ENCODE results near the gene SST. TPM values are rescaled to one million over a fixed set of nuclear protein-coding genes. Genes with fewer than 3 reads are reported as not detected.

SST gene
- total RNA-seq, 1 donor from 2014 or later = not detected

DNA sequence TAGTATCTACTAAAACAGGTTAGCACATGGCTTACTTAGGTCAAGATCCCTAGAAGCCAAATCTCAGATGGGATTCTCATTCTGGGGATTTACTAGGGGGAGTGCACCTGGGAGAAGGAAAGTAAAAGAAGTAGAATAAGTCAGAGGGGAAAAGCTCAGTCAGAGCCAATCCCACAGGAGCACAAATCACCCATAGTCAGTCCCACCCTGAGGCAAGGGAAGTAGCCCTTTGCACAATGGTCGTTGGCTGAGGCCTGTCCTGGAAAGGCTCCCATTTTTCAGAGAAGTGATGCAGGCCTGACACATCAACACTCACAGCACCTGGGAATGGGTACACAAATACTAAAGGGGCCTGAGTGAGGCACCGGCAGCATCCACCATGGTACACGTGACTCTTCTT is 39.8 kb downstream of the SST start:
- DNase-seq (ENCODE audit: low read depth in 2 of 2) = no peak

DNA sequence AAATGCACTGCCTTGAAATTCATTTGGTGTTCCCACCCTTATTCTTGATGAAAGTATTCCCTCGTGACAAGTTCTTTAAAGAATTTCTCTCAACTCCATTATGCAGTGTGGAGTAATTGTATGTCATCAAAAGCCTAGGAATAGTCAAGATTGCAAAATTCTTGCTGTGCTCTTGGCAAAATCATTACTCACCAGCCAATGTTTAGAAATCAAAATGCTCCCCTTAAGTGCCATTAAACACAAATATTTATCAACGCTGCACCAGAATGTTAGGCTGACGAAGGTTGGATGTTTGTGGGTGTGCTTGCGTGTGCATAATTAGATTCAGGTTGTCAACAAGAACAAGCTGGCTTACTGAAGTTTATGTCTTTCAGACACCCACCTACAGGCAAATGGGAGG is 40.5 kb downstream of the SST start:
- DNase-seq (ENCODE audit: low read depth in 2 of 2) = no peak

DNA sequence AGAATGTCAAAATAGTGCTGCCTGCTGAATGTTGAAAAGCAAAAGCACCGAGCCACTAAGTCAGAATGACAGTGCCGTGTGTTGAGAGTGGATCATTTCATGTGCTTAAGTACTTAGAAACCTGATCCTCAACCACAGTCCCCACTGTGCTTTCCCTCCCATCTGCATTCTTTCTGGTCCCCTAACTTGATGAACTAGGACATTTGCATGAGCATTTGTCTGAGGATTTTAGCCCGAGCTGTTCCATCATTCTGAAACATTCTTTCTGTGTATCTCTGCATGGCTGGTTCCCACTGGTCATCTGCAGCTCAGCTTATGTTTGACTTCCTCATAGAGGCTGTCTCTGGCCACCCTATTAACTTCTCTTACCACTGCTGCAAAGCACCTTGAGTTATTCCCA is 42.0 kb downstream of the SST start:
- no peak for DNase-seq (ENCODE audit: low read depth in 2 of 2)

DNA sequence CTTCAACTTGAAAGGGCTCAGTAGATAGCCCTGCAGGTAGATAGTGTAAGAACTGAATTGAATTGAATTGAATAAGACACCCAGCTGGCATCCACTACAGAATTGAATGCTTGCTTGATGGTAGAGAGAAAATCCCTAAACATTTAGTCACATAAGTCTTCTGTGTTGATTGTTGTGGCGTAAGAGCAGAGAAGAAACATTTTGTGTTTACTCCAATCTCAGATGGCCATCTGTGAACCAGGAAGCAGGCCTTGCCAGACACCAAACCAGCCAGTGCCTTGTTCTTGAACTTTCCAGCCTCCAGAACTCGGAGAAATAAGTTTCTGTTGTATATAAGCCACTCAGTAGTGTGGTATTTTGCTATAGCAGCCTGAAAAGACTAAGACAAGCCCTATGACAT is 43.6 kb downstream of the SST start:
- DNase-seq (ENCODE audit: low read depth in 2 of 2) = no peak

DNA sequence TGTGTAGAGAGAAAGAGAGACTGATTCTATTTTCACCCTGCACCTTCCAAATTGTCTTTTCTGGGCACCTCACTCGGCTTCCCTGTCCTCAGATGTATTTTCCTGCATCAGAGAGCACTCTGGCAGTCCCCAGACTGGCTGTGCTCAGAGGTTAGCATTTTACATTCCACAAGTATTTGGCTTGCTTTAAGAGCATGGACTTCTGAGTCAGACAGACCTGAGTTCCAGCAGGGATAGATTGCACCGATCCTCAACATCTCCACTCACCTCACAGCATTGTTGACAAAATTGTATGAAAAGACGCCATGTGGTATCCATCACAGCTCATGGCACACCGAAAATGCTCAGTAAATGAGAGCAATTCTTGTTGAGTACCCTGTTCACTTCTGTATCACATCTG is 45.6 kb downstream of the SST start:
- DNase-seq (ENCODE audit: low read depth in 2 of 2) = no peak

DNA sequence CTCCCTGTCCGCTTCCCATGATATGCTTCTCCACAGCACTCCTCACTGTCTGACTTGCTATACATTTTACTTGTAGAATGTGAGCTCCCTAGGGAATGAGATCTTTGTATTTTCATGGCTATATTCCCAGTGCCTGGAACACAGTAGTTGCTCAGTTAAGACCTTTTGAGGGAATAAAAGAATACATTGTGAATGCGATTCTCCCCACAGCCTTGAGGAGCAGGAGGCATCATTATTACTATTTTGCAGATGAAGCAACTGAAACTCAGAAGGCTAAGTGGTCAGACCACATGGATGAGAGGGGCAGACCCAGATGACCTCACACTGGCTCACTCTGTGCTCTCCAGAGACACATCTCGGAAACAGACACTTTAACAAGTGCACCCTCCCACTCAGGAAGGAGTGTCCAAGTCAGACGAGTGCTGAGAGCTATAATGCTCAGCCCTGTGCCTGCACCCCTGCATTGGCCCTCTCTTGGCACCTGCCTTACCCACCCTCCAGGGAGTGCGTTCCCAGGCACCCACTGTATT is 46.8 kb downstream of the SST start:
- no peak for DNase-seq (ENCODE audit: low read depth in 2 of 2)

DNA sequence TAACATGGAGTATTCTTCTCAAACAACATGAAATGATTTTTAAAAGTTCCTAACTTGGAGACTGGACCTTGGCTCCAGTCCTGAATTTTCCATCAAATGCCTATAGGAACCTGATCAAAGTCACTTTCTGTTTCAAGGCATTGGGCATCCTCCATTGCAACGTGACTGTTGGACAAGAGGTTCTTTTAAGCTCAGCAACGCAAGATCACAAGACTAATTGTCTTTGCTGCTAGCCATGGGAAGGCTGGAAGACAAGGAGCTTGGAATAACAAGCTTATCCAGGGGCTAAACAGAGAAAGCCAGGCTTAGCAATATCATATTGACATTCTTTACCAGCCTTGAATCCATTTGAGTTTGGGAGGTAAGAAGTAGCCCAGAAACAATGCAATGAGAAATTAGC is 48.3 kb downstream of the SST start:
- no peak for DNase-seq (ENCODE audit: low read depth in 2 of 2)

DNA sequence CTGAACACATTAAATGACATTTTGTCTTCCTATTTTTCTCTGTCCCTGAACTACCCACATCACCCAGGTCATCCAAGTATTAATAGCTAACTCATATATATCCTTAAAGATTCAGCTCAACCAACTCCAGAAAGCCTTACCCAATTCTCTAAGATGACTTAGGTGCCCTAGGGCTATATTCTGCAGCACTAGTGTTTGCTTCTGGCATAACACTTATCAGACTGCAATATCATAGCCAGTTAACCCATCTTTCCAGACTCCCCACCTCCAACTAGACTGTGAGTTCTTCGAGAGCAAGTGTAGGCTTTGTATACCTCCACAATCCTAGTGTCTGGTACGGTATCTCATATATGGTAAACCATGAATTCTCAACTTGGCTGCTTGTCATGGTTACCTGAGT is 50.7 kb downstream of the SST start:
- no peak for DNase-seq (ENCODE audit: low read depth in 2 of 2)

Other genes starting within 250 kb of the SST start
- not detected in 2 replicates for gene RTP2, start 32.2 kb upstream of the SST start, total RNA-seq
- gene BCL6, start 75.1 kb upstream of the SST start, total RNA-seq = 1.4 and 1.7 TPM in 2 replicates